GM19193 (cell line): Measurements from ENCODE around the gene UAP1L1.
A peak's percentile ranks its signal among the peaks of the same experiment; 100 is the strongest.

Experiments used
- POLR2A ChIP-seq: IDR thresholded peaks from 4 replicates; pipeline ENCODE4 v1.6.1; 2011; ENCODE audit not compliant: insufficient read depth, insufficient read length; ENCODE audit errors: extremely low read depth

The UAP1L1 gene

GRCh38 chr9:137064880-137065164, 12.5 kb upstream of the UAP1L1 start:
- no peak for TF ChIP-seq POLR2A

DNA sequence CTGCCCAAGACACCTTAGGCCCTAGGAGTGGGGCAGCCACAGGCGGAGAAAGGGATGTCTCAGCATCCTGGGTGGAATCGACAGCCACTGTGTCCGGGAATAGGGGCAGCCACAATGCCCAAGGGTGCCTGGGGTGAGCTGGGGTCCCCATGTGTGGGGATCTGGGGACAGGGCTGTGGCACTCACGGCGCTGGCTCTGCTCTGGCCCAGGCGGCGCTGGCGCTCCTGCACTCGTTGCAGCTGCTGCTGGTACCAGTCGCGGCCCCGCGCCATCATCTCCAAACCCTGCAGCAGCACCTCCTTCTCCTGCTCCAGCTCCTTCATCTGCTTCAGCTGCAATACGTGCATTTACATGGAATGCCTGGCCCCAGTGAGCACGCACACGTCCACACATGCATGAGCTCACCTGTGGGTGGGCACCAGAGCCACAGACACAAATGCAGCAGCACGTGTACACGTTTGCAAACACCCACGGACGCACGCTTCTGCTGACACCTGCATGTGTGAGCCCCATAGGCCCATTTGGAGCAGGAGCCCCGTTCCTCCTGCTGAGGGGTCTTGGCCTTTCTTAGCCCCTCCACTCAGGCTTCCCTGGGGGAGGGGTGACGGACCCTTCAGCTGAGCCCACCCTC, 11.9 kb upstream of the UAP1L1 start:
- no peak for TF ChIP-seq POLR2A

DNA sequence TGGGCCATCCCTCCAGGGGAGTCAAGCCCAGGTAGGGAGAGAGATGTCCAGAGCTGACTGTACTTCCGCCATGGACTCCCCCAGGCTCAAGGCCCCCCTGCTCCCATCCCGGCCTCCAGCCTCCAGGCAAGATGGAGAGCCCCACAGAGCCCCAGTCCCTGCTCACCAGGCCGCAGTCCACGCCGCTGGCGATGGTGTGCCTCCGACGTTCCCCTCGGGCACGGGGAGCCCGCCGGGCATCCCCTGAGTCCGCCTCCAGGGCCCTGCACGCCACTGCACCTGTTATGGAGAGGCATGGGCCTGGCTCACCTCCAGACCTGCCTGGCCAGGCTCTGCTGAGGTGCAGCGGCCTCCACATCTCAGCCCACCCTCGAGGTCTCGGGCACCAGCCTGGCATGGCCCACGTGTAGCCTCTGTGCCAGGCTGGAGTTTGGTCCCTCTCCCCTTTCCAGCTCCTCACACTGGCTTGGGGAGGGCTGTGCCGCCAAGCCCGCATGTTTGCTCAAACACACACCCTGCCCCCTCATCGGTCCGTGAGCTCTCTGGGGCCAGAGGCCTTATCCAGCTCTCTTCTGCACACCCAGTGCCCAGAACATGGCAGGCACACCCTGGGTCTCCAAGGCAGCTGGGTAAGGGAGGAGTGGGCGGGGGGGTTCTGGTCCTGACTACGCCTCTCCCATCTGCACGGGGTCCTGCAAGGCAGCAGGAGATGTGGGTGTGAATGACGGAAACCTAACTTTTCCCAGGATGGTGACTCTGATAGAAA, 11.0 kb upstream of the UAP1L1 start:
- no peak for TF ChIP-seq POLR2A

GRCh38 chr9:137067860-137068538, 9.3 kb upstream of the UAP1L1 start:
- no peak for TF ChIP-seq POLR2A

DNA sequence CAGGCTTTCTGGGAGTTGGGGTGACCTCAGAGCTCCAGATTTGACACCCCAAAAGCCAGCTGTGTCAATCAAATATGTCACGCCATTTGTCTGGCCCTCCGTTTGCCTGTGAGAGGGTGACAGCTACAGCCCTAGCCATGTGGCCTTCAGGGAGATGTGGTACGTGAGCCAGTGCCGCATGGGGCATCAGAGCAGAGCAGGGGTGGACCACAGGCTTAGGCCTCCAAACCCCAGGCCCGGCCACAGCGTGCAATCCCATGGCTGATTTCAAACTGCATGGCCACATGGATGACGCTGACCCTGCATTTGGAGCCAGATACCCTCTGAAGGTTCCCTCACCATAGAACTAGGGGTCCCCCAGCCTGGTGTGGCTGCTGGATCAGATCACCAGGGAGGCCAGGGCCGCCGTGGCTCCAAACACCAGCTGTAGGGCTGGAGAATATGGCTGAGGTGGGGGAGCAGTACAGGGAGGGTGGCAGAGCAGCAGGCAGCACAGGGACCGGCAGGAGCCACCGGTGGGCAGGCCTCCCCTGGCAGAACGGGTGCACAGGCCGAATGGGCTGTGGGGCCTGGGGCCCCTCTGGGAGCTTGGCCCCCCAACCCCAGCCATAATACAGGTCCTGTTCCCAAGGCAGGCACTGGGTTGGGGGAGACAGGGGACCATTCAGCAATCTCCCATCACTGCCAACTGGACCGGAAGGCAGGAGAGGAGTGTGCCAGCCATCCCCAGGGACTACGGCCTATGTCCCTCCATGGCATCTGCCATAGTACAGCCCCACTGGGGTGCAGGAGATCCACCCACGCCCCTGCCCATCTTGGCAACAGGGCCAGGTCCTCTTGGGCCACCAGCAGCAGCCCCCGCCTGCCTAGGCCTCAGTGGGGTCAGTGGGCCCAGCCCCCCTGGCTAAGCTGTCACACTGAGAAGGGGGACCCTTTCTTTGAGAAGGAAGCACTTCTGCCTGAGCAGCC, 8.5 kb upstream of the UAP1L1 start:
- no peak for TF ChIP-seq POLR2A

- TF ChIP-seq POLR2A: no peak
Measured at GRCh38 chr9:137069508-137070091, 7.7 kb upstream of the UAP1L1 start.

DNA sequence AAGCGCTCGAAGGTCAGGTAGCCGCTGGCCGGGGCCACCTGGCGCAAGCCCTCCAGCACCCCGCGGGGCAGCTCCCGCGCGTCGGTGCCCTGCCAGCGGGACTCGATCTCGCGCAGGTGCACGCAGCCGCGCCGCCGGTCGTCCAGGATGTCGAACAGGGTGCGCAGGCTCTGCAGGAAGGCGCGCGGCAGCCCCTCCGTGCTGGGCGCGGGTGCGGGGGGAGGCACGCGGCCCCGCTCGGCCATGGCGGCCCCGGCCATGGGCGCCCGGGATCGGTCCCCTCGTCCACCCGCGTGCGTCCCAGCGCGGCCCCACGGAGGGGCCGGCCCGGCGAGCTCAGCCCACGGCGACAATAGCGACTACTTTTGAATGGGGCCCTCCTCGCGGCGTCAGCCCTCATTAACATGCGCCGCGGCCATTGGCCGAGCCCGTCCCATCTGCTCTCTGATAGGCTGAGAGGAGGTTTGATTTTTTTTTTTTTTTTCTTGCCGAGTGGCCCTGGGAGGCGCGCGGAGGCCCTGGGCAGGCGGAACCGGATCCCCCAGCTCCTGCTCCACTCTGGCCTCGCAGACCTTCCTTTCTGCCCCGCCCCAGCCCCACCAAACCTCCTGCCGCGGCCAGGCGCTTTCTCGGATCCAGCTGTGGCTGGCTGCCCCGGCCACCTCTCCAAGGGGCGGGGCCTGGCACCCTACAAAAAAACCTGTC, 7.0 kb upstream of the UAP1L1 start, which contains the start of gene SAPCD2:
Gene SAPCD2, minus strand, starts transcription at position 357 of the 705 bp plus-strand sequence. Its CDS starts 97 bp downstream, at position 260.
- peak; percentile 62 for TF ChIP-seq POLR2A

DNA sequence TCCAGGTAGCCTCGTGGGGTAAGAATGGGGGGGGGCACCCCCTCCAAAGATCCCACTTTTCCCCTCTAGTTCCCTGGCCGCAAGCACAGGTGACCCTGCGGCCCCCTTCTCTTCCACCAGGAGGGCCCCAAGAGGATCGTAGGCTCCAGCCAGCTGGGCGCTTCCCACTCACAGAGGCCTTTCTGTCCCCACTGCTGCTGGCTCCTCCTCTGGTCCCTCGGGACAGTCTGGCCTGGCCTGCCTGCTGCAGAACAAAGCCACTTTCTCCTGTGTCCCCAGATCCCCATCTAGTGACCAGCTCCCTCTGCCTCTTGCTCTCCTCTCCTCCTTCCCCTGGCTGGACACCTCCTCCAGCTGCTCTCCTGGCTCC, 6.4 kb upstream of the UAP1L1 start:
- TF ChIP-seq POLR2A: no peak

DNA sequence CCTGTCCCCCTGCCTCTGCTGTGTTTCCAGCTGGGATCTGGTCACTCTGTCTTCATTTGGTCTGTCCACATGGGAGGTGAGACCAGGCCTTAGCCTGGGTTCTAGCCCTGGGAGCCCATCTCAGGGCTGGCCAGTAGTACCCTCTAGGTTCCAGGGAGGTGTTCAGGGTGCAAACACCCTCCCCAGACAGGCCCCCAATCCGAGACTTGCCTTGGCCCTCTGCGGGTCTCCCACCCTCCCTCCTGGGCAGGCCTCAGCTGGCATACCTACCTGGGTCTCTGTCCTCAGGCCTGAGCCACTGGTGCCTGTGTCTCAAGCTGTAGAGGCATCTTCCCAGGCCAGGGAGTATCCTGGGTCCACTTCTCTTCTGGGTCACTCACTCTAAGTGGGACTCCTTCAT, 6.0 kb upstream of the UAP1L1 start:
- TF ChIP-seq POLR2A: no peak

DNA sequence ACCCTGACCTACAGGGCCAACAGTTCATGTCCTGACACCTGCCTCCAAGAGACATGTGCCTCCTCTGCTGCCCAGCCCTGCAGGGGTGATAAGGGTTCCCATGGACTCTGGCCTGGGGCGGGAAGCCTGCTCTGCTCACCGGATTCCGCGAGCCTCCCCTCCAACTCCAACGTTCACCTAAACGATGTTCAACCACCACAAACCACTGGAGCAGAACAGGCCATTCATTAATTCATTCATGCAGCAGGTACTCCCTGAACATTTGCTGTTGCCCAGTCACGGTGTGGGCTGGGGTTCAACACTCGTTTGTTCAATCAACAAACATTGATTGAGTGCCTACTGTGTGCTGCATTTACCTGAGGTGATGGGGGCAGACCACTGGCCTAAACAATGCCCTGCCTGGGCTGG, 3.3 kb upstream of the UAP1L1 start:
- no peak for TF ChIP-seq POLR2A

DNA sequence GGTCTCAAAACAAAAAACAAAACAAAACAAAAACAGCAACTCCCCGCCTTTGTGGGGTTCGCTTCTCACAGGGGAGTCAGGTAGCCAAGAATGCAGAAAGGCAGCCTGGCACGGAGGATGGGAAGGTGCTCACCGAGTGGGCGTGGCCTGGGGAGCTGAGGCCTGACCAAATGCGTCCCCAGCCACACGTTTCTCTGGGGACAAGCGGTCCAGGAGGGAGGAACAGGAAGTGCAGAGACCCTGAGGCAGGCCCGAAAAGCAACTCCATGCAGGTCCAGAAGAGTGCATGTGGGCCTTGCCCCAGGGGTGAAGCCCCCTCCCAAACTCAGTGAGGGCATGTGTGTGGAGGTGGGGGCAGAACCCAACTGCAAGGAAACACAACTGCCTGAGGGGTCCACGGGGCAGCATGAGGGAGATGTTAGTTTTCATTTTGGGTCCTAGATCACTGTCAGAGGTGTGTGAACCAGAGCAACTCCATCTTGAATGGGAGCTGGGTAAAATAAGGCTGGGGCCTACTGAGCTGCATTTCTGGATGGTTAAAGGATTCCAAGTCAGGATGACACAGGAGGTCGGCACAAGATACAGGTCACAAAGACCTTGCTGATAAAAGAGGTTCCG, 2.6 kb upstream of the UAP1L1 start:
- TF ChIP-seq POLR2A: no peak

- TF ChIP-seq POLR2A: no peak
Measured at GRCh38 chr9:137075275-137075775, 2.0 kb upstream of the UAP1L1 start.

GRCh38 chr9:137076636-137077009, 694 bp upstream of the UAP1L1 start:
- TF ChIP-seq POLR2A: no peak

DNA sequence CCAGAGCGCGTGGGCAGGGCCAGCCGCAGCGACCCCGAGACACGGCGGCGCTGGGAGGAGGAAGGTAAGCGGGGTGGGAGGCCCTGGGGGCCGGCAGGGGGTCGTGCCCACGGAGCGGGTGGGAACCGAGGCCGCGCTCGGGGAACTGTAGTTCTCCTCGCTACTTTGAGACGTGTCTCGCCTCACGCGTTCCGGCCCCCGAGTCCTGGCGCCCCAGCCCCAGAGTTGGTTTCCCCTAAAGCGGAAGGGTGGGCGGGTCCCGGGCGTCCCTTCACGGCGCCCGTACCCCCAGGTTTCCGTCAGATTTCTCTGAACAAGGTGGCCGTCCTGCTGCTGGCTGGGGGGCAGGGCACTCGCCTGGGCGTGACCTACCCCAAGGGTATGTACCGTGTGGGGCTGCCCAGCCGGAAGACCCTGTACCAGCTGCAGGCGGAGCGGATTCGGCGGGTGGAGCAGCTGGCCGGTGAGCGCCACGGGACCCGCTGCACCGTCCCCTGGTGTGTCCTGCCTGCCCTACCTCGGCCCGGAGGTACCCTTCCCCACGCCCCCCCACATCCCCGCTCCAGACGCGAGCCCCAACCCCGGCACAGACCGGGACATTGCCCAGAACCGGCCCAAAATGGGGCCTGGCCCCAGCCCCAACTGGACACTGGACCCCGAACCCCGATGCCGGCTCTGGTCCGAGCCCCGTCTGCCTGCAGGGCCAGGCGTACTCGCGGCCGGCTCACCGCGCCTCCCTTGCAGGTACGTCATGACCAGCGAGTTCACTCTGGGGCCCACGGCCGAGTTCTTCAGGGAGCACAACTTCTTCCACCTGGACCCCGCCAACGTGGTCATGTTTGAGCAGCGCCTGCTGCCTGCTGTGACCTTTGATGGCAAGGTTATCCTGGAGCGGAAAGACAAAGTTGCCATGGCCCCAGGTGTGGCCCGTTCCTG, 709 bp downstream of the UAP1L1 start:
- no peak for TF ChIP-seq POLR2A
